Measurements from ENCODE around the gene C17orf113.

C17orf113 gene

GRCh38 chr17:42092939-42093338 lies 42.5 kb upstream of the C17orf113 start:
- no peak for TF ChIP-seq CTCF (IDR thresholded peaks at IDR 0.05; ENCODE audit: low read depth, low read length, missing control alignments)
- in situ Hi-C loops (cut with HindIII; ENCODE audit: low sequenced_read_pairs): no loop called here
- no peak overlapping the region for H3K4me3 ChIP-seq (ENCODE audit: low read depth, low read length)
- no peak for DNase-seq (ENCODE audit: low read depth)

GRCh38 chr17:42090964-42091790 lies 40.8 kb upstream of the C17orf113 start:
- TF ChIP-seq CTCF (IDR thresholded peaks at IDR 0.05; ENCODE audit: low read depth, low read length, missing control alignments): no peak
- DNase-seq (ENCODE audit: low read depth): no peak
- in situ Hi-C loops (cut with HindIII; ENCODE audit: low sequenced_read_pairs): no loop called here
- no peak overlapping the region for H3K4me3 ChIP-seq (ENCODE audit: low read depth, low read length)

DNA sequence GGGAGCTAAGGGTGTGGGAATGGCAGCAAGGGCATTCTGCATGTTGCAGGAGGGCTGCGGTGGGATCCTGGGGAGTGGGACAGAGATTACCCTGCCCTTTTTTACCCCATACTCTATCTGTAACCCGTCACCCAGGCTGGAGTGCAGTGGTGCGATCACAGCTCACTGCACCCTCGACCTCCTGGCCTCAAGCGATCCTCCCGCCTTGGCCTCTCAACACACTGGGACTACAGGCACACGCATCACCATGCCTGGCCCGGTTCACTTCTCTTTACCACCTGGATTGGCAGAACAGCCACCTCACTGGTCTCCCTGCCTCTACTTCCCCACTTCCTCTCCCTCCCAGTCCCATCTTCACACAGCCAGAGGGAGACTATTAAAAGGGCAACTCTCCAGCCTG lies 38.3 kb upstream of the C17orf113 start:
- in situ Hi-C loops (cut with HindIII; ENCODE audit: low sequenced_read_pairs): no loop called here
- H3K4me3 ChIP-seq (ENCODE audit: low read depth, low read length): no peak overlapping the region
- DNase-seq (ENCODE audit: low read depth): no peak
- TF ChIP-seq CTCF (IDR thresholded peaks at IDR 0.05; ENCODE audit: low read depth, low read length, missing control alignments): no peak

DNA sequence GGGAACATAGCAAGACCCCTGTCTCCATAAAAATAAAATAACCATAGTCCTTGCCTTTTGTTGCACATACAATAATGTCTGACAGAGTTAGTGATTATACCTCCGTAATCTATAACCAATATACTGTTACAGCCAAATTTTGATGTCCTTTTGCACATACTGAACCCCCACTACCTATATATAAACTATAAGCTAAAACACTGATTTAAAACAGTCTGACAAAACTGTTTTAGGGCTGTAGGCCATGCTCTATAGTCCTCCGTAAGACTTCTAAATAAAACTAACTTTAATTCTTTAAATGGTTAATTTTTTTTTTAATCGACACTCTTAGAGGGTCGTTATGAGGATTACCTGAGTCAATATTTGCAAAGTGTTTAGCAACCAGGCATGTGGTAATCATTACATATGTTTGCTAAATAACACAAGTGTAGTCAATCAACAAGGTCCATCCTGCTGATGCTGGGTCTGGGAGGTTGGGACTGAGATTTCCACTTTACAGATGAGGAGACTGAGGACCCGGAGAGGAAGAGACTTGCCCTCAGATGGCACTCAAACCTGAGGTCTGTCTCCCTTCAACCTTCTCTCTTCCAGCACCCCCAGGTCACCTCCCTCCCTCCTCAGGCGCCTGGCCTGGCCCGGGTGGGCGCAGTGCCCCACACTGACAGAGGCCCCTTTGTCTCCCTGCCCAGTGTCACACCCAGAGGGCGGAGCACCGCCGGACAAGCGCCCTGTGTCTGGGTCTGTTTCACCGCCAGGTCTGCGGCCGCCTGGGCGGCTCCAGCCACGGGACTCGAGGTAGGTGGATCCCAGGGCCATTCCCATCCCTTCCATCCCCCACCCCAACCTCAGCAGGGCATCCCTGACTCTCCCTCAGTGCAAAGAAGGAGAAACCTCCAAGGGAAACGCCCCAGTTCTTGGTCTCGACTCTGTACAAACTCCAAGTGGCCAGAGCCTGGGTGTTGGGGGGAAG lies 37.6 kb upstream of the C17orf113 start:
- in situ Hi-C loops (cut with HindIII; ENCODE audit: low sequenced_read_pairs): no loop called here
- TF ChIP-seq CTCF (IDR thresholded peaks at IDR 0.05; ENCODE audit: low read depth, low read length, missing control alignments): no peak
- DNase-seq (ENCODE audit: low read depth): no peak
- no peak overlapping the region for H3K4me3 ChIP-seq (ENCODE audit: low read depth, low read length)

DNA sequence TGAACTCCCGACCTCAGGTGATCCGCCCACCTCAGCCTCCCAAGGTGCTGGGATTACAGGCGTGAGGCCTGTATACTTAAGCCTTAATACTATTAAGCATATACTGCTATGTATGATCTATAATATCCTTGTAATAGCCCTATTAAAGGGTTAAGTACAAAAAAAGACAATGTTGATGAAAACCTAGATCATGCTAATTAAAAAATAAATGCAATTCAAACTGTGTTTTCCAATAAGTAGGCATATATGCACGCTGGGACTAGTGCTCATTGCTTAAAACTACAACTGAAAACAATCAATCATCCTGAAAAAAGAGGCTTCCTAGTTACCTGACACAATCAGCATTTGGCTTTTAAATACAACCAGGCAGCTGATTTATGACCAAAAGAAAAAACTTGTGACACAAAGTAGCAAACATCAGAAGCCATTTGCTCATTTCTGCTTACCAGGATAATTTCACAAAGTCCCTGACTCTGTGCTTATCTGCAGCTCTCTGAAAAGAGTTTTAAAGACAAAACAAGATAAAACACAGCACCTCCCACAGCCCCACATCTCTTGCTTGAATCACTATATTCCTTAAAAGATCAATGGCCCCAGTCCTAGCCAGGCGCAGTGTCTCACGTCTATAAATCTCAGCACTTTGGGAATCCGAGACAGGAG lies 36.8 kb upstream of the C17orf113 start:
- no peak for TF ChIP-seq CTCF (IDR thresholded peaks at IDR 0.05; ENCODE audit: low read depth, low read length, missing control alignments)
- in situ Hi-C loops (cut with HindIII; ENCODE audit: low sequenced_read_pairs): no loop called here
- H3K4me3 ChIP-seq (ENCODE audit: low read depth, low read length): no peak overlapping the region
- no peak for DNase-seq (ENCODE audit: low read depth)

DNA sequence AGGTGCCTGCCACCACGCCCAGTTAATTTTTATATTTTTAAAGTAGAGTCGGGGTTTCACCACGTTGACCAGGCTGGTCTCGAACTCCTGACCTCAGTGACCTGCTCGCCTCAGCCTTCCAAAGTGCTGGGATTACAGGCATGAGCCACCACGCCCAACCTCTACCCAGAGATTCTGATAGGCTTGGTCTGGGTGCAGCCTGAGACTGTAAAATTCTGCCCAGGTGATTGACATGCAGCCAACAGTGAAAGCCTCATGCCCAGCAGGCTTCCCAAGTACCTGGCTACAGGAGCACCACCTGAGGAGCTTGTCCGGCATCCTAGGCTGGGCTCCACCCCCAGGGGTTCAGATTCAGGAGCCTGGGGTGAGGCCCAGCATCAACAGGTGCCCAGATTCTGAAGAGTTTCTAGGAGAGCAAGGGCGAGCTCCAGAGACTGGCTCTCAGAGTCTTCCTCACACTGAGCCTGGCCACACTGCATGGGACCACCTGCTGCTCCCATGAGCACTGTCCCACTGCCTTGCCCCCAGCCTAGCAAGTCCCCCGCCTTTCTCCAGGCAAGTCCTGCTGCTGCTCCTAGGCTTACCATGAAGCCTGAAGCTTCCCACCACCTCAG lies 31.2 kb upstream of the C17orf113 start:
- no peak for DNase-seq (ENCODE audit: low read depth)
- no peak for TF ChIP-seq CTCF (IDR thresholded peaks at IDR 0.05; ENCODE audit: low read depth, low read length, missing control alignments)
- H3K4me3 ChIP-seq (ENCODE audit: low read depth, low read length): no peak overlapping the region
- in situ Hi-C loops (cut with HindIII; ENCODE audit: low sequenced_read_pairs): loop anchor here (5.0 kb wide), 1 partner anchor 54 kb away; no protein-coding TSS in a partner anchor

Data from astrocyte of the cerebellum (primary cell).